ENCODE results near the gene MAMDC2. TPM values are rescaled to one million over a fixed set of nuclear protein-coding genes. Genes with fewer than 3 reads are reported as not detected.
"Not testable (repeated sequence)": the region's sequence is repeated elsewhere in the genome, so short reads cannot be mapped to it uniquely, and the experiment has no call there.

The MAMDC2 gene
- total RNA-seq, 2 donors from 2014 or later = 0.44 to 1.4 TPM

DNA sequence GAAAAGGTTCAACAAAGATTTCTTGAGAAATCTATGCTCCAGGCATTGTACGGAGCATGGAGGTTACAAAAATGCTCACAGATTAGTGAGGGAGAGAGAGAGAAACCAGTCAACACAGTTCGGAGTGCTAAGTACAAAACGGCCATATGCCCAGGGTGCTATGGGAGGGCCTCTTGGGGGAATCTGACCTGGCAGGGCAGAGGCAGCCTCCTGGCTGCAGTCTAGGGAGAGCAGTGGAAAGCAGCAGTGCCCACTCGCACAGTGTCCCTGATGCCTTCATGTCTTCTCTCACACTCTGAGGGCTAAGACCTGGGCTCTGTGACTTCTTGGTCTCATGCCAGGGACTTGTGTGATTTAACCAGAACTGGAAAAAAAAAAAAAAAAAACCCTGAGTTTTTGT, 185.4 kb downstream of the MAMDC2 start:
- no peak for DNase-seq

DNA sequence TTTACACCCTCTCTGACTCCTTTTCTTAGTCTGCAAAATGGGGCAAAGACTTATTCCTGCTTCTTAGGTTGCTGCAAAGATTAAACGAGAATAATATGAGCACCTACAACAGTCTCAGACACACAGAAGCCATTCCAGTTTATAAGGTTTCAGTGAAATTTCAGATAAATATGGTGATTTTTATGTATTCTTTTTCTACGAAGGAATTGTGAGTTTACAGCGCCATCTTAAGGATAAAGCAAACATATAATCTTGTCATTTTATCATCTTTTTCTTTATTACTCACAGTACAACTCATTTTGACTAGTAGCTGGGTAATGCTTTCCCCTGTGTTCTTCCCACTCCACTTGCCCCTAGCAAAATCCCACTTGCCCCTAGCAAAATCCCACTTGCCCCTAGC, 185.9 kb downstream of the MAMDC2 start:
- Mint-ChIP-seq H3K27ac (no peak overlapping the region), H3K4me1 (no peaks in the 10 kb centered on the region), H3K4me3 (no peak overlapping the region), H3K36me3 (ENCODE audit: low read depth) (peaks cover 6% of the 10 kb centered on the region), H3K27me3 (ENCODE audit: insufficient read depth) (no peaks in the 10 kb centered on the region), H3K9me3 (peaks cover 13% of the 10 kb centered on the region)
- no peaks in the 10 kb centered on the region for H3K9me3 ChIP-seq (ENCODE audit: control insufficient read depth, low read length)
- H3K9ac ChIP-seq (ENCODE audit: extremely low read depth, low read length, poor library complexity, severe bottlenecking) = no peak overlapping the region
- no peak overlapping the region for H3K27ac ChIP-seq (ENCODE audit: low read depth, low read length)
- no peaks in the 10 kb centered on the region for H3K4me1 ChIP-seq (ENCODE audit: control insufficient read depth, insufficient read depth, low read length)
- WGBS, 2 experiments (ENCODE audit: insufficient coverage in 1 of 2, insufficient read length in 1 of 2) = 35% methylated on average over 3 of the region's 3 CpGs; no CpG with 5 or more reads in 1 of the 2 experiments
- no peaks in the 10 kb centered on the region for H3K36me3 ChIP-seq (ENCODE audit: control insufficient read depth, insufficient read depth, low read length)
- H3K4me3 ChIP-seq (ENCODE audit: low read length) = no peak overlapping the region
- TF ChIP-seq, protein P1, sequence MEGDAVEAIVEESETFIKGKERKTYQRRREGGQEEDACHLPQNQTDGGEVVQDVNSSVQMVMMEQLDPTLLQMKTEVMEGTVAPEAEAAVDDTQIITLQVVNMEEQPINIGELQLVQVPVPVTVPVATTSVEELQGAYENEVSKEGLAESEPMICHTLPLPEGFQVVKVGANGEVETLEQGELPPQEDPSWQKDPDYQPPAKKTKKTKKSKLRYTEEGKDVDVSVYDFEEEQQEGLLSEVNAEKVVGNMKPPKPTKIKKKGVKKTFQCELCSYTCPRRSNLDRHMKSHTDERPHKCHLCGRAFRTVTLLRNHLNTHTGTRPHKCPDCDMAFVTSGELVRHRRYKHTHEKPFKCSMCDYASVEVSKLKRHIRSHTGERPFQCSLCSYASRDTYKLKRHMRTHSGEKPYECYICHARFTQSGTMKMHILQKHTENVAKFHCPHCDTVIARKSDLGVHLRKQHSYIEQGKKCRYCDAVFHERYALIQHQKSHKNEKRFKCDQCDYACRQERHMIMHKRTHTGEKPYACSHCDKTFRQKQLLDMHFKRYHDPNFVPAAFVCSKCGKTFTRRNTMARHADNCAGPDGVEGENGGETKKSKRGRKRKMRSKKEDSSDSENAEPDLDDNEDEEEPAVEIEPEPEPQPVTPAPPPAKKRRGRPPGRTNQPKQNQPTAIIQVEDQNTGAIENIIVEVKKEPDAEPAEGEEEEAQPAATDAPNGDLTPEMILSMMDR (conservative IDR thresholded peaks at IDR 0.05) = peak; percentile 69
- no peaks in the 10 kb centered on the region for H3K27me3 ChIP-seq (ENCODE audit: control insufficient read depth, insufficient read depth, low read length, poor library complexity, severe bottlenecking)
- no peak for DNase-seq

More for the DNA sequence above, 185.4 kb downstream of the MAMDC2 start:
- Histone ChIP-seq H3K9ac (ENCODE audit: extremely low read depth, low read length, poor library complexity, severe bottlenecking) (no peak overlapping the region), H3K27ac (ENCODE audit: low read depth, low read length) (no peak overlapping the region), H3K4me3 (ENCODE audit: low read length) (no peak overlapping the region), H3K36me3 (ENCODE audit: control insufficient read depth, insufficient read depth, low read length) (no peaks in the 10 kb centered on the region), H3K27me3 (ENCODE audit: control insufficient read depth, insufficient read depth, low read length, poor library complexity, severe bottlenecking) (no peaks in the 10 kb centered on the region), H3K9me3 (ENCODE audit: control insufficient read depth, low read length) (no peaks in the 10 kb centered on the region), H3K4me1 (ENCODE audit: control insufficient read depth, insufficient read depth, low read length) (no peaks in the 10 kb centered on the region)
- Mint-ChIP-seq H3K27me3 (ENCODE audit: insufficient read depth) (no peaks in the 10 kb centered on the region), H3K36me3 (ENCODE audit: low read depth) (peaks cover 5% of the 10 kb centered on the region), H3K4me1 (no peaks in the 10 kb centered on the region), H3K9me3 (peaks cover 10% of the 10 kb centered on the region), H3K27ac (no peak overlapping the region), H3K4me3 (no peak overlapping the region)
- TF ChIP-seq, protein P1 (conservative IDR thresholded peaks at IDR 0.05) = no peak
- 91 to 100% methylated on average over 1 to 4 of the region's 4 CpGs for WGBS, 2 experiments (ENCODE audit: insufficient coverage in 1 of 2, insufficient read length in 1 of 2)

DNA sequence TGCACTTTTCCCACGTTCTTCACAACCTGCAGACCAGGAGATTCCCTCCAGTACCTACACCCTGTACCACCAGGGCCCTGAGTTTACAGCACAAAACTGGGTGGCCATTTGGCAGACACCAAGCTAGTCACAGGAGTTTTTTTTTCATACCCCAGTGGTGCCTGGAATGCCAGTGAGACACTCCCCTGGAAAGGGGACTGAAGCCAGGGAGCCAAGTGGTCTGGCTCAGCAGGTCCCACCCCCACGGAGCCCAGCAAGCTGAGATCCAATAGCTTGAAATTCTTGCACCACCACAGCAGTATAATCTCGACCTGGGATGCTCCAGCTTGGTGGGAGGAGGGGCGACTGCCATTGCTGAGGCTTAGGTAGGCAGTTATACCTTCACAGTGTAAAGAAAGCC, 188.8 kb downstream of the MAMDC2 start:
- 50 to 67% methylated on average over 1 to 4 of the region's 4 CpGs for WGBS, 2 experiments (ENCODE audit: insufficient coverage in 1 of 2, insufficient read length in 1 of 2)
- TF ChIP-seq, protein P1 (conservative IDR thresholded peaks at IDR 0.05) = no peak
- no peak overlapping the region for H3K9ac ChIP-seq (ENCODE audit: extremely low read depth, low read length, poor library complexity, severe bottlenecking)
- no peak for DNase-seq
- H3K4me1 ChIP-seq (ENCODE audit: control insufficient read depth, insufficient read depth, low read length) = no peaks in the 10 kb centered on the region
- H3K9me3 ChIP-seq (ENCODE audit: control insufficient read depth, low read length) = no peaks in the 10 kb centered on the region
- Mint-ChIP-seq H3K4me3 (no peak overlapping the region), H3K27ac (no peak overlapping the region), H3K27me3 (ENCODE audit: insufficient read depth) (peaks cover 5% of the 10 kb centered on the region), H3K36me3 (ENCODE audit: low read depth) (peaks cover 6% of the 10 kb centered on the region), H3K4me1 (no peaks in the 10 kb centered on the region), H3K9me3 (peaks cover 13% of the 10 kb centered on the region)
- H3K27ac ChIP-seq (ENCODE audit: low read depth, low read length) = no peak overlapping the region
- H3K4me3 ChIP-seq (ENCODE audit: low read length) = no peak overlapping the region
- H3K27me3 ChIP-seq (ENCODE audit: control insufficient read depth, insufficient read depth, low read length, poor library complexity, severe bottlenecking) = no peaks in the 10 kb centered on the region
- H3K36me3 ChIP-seq (ENCODE audit: control insufficient read depth, insufficient read depth, low read length) = no peaks in the 10 kb centered on the region

DNA sequence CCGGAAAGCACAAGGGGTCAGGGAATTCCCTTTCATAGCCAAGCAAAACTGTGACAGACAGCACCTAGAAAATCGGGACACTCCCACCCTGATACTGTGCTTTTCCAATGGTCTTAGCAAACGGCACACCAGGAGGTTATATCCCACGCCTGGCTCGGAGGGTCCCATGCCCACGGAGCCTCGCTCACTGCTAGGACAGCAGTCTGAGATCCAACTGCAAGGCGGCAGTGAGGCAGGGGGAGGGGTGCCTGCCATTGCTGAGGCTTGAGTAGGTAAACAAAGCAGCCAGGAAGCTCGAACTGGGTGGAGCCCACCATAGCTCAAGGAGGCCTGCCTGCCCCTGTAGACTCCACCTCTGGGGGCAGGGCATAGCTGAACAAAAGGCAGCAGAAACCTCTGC, 190.6 kb downstream of the MAMDC2 start:
- H3K4me3 Mint-ChIP-seq = not testable (repeated sequence)

DNA sequence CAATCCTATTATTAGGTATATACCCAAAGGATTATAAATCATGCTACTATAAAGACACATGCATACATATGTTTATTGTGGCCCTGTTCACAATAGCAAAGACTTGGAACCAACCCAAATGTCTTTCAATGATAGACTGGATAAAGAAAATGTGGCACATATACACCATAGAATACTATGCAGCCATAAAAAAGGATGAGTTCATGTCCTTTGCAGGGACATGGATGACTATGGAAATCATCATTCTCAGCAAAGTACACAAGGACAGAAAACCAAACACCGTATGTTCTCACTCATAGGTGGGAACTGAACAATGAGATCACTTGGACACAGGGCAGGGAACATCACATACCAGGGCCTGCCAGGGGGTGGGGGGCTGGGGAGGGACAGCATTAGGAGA, 202.3 kb downstream of the MAMDC2 start:
- not testable (repeated sequence) for H3K27ac Mint-ChIP-seq; H3K9ac ChIP-seq (ENCODE audit: extremely low read depth, low read length, poor library complexity, severe bottlenecking); H3K27me3 ChIP-seq (ENCODE audit: control insufficient read depth, insufficient read depth, low read length, poor library complexity, severe bottlenecking); H3K36me3 ChIP-seq (ENCODE audit: control insufficient read depth, insufficient read depth, low read length); DNase-seq; H3K9me3 ChIP-seq (ENCODE audit: control insufficient read depth, low read length); H3K4me1 Mint-ChIP-seq; H3K4me1 ChIP-seq (ENCODE audit: control insufficient read depth, insufficient read depth, low read length); H3K9me3 Mint-ChIP-seq; H3K27ac ChIP-seq (ENCODE audit: low read depth, low read length); H3K4me3 ChIP-seq (ENCODE audit: low read length); H3K36me3 Mint-ChIP-seq (ENCODE audit: low read depth); H3K27me3 Mint-ChIP-seq (ENCODE audit: insufficient read depth); H3K4me3 Mint-ChIP-seq
- 100% methylated on average over 1 of the region's 1 CpG for WGBS, 2 experiments (ENCODE audit: insufficient coverage in 1 of 2, insufficient read length in 1 of 2)

More for the DNA sequence above, 190.6 kb downstream of the MAMDC2 start:
- H3K9ac ChIP-seq (ENCODE audit: extremely low read depth, low read length, poor library complexity, severe bottlenecking); H3K36me3 Mint-ChIP-seq (ENCODE audit: low read depth); H3K4me1 Mint-ChIP-seq; H3K4me1 ChIP-seq (ENCODE audit: control insufficient read depth, insufficient read depth, low read length); H3K27me3 ChIP-seq (ENCODE audit: control insufficient read depth, insufficient read depth, low read length, poor library complexity, severe bottlenecking); H3K27ac ChIP-seq (ENCODE audit: low read depth, low read length); H3K36me3 ChIP-seq (ENCODE audit: control insufficient read depth, insufficient read depth, low read length); H3K27ac Mint-ChIP-seq; H3K9me3 ChIP-seq (ENCODE audit: control insufficient read depth, low read length); H3K27me3 Mint-ChIP-seq (ENCODE audit: insufficient read depth); DNase-seq; H3K4me3 ChIP-seq (ENCODE audit: low read length): not testable (repeated sequence)
- peaks cover 18% of the 10 kb centered on the region for H3K9me3 Mint-ChIP-seq
- WGBS, 2 experiments (ENCODE audit: insufficient coverage in 1 of 2, insufficient read length in 1 of 2) = 85 to 93% methylated on average over 3 to 9 of the region's 9 CpGs
